NCI-H128 (cell line): ENCODE measurements around the gene CYBC1.

Experiments used
- DNase-seq: peaks from one replicate; lab custom pipeline; 2025; ENCODE audit not compliant: unreplicated experiment; lab: John Stamatoyannopoulos, UW

CYBC1 gene

GRCh38 chr17:82449131-82449882, 1.2 kb downstream of the CYBC1 start:
- DNase-seq: no peak

GRCh38 chr17:82447876-82448275, 2.7 kb downstream of the CYBC1 start:
- DNase-seq: no peak

DNA sequence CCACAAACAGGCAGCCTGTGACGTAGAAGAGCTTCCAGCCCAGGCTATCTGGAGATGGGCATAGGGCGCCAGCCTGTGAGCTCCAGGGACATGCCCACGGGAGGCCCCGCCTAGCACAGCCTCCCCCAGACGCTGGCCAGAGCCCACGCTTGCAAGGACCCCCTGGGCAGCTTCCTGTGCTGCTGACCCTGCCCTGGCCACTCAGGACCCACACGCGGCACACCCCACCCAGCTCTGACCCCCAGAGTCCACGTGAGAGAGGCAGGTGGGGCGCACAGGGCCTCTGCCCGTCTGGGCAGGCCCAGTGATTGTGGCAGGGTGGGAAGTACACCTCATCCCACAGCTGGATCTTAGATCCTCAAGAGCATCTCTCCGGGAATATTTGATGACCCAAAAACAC, 3.9 kb downstream of the CYBC1 start:
- DNase-seq: no peak

- no peak for DNase-seq
These were observed 4.4 kb downstream of the CYBC1 start for GRCh38 chr17:82446124-82446523.

GRCh38 chr17:82445542-82445941, 5.0 kb downstream of the CYBC1 start:
- DNase-seq: no peak

- no peak for DNase-seq
These were observed 5.5 kb downstream of the CYBC1 start for GRCh38 chr17:82444941-82445521.

DNA sequence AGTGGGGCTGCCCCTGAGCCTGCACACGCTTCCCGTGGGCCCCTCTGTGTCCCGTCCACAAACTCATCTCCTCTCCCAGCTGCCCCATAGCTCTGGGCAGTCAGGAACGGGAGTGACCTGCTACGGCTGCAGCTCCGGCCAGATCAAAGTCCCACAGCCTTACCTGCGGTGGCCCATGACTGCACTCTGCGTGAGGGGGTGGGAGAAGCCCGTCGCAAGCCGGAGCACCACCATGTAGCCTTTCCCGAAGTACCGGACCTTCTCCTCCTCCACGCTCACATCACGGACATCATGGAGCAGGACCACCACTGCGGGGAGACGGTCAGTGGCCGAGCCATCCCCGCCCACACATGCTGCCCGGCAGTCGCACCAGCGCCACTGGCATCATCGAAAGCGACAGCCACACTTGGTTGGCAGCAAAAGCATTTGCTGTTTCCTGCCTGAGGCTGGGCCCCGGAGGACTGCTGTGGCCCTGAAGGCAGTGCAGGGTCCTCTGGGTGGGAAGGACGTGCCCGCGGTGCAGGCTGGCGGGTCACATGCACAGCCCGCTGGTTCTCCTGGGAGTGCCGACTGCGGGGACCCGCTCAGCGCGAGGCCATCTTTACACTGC, 6.2 kb downstream of the CYBC1 start:
- no peak for DNase-seq

- no peak for DNase-seq
These were observed 6.9 kb downstream of the CYBC1 start for GRCh38 chr17:82443465-82444283.

DNA sequence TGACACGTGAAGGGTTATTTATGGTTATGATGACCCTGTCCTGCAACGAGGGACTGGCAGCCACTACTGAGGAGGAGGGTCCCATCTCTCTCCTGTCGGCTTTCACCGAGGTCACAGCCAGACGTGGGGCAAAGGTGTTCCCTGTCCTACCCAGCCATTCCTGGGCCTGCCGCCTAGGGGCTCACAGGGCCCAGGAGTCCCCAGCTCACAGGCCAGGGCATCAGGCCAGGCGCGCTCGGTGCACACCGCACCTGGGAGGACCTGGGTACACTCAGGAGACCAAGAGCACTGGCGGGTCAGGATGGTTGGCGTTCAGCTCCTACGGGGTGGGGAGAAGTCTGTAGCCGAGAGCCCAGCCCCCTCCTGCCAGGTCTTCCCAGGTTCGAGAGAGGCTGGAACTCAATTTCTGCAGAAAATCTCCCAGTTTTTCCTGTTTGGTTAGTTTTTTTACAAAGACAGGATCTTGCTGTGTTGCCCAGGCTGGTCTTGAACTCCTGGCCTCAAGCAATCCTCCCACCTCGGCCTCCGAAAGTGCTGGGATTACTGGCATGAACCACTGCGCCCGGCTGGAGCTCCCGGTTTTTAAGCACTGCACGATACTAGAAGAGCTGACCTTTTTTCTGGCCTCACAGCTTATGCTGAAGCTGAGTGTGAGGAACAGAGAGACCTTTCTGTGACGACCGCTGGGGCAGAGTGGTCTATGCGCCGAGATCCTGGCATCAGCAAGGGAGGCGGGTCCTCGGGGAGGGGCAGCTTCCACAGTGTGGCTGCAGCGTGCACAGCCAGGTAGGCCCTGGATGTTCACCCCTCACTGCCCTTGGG, 7.7 kb downstream of the CYBC1 start:
- no peak for DNase-seq

DNA sequence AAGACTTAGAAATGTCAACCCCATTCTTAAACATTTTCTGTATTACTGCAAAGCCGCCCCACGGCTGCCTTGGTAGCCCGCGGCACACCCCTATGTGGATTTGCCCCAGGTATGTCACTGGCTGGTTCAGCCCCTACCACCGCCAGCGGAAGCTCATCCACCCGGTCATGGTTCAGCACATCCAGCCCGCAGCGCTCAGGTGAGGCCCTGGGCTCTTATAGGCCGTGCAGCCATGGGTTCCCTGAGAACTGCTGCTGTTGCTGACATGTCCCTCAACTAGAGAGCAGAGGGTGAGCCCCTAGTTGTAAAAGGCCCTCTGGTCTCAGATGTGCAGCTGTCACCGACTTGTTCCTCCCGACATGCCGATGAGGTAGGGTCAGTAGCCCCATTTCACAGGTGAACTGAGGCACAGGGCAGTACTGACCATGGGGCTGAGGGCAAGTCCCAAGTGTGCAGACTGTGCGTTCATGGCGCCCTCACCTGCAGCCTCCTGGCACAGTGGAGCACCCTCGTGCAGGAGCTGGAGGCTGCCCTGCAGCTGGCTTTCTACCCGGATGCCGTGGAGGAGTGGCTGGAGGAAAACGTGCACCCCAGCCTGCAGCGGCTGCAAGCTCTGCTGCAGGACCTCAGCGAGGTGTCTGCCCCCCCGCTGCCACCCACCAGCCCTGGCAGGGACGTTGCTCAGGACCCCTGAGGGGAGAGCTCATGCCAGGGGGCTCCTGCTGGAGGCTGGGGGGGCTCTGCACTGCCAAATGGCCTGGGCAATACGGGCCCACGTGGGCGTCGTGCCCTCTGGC, 8.7 kb downstream of the CYBC1 start:
- DNase-seq: no peak

DNA sequence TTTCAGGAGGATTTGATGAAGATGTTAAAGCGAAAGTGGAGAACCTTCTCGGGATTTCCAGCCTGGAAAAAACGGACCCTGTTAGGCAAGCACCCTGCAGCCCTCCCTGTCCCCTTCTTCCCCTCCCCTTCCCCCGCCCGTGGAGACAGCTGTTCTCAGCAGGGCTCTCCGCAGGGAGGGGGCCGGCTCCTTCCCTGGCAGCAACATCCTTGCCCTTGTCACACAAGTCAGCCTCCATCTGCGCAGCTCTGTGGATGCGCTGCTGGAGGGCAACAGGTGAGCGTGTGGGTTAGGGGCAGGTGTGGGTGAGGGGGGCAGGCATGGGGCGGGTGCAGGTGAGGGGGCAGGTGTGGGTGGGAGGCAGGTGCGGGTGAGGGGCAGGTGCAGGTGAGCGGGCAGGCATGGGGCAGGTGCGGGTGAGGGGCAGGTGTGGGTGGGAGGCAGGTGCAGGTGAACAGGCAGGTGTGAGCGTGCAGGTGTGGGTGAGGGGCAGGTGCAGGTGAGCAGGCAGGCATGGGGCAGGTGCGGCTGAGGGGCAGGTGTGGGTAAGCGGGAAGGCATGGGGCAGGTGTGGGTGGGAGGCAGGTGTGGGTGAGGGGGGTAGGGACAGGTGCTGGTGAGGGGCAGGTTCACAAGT, 9.4 kb downstream of the CYBC1 start:
- DNase-seq: no peak

DNA sequence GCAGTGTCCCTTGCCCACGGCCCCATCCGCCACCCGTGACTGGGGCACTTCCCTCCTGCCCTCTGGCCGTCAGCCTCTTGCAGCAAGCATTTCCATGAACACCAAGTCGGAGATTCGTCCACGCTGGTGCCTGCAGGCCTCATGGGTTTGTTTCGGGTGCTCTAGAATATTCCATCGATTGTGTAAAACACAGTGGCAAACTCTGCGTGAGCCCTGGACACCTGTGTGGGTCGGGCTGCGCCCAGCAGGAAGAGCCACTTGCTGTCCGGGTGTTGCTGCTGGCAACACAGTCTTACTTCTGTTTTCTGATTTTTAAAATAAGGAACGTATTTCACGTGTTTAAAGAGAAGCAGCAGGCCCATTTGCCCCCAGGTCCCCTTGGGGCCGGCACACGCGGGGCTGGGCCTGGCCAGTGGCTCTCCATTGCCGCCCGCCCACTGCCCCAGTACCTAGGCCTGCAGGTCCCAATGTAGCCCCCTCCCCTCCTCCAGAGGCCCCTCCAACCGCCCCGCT, 10.0 kb downstream of the CYBC1 start:
- no peak for DNase-seq

DNA sequence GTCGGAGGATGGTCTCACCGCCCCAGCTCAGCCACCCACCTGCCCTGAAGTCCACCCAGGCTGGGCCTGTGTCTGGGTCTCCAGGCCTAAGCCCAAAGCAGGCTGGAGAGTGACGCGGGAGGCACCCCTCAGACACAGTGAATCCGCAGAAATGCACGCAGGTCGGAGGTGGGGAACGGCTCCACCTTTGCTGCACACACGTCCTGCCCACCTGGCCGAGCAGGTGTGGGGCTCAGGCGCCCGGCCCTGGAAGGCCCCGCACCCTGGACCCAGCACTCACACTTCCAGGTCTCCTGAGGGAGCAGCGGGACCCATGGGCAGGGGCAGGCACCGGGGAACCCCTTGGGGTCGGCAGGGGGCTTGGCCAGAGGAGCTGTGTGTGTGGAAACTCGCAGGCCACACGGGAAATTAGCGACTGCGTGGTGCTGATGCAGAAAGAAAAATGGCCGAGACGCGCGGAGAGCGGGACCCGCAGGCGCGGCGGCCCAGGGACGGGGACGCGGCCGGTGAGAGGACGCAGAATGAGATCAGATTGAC, 10.7 kb downstream of the CYBC1 start:
- DNase-seq: no peak

- no peak for DNase-seq
These were observed 11.2 kb downstream of the CYBC1 start for GRCh38 chr17:82439194-82439828.

DNA sequence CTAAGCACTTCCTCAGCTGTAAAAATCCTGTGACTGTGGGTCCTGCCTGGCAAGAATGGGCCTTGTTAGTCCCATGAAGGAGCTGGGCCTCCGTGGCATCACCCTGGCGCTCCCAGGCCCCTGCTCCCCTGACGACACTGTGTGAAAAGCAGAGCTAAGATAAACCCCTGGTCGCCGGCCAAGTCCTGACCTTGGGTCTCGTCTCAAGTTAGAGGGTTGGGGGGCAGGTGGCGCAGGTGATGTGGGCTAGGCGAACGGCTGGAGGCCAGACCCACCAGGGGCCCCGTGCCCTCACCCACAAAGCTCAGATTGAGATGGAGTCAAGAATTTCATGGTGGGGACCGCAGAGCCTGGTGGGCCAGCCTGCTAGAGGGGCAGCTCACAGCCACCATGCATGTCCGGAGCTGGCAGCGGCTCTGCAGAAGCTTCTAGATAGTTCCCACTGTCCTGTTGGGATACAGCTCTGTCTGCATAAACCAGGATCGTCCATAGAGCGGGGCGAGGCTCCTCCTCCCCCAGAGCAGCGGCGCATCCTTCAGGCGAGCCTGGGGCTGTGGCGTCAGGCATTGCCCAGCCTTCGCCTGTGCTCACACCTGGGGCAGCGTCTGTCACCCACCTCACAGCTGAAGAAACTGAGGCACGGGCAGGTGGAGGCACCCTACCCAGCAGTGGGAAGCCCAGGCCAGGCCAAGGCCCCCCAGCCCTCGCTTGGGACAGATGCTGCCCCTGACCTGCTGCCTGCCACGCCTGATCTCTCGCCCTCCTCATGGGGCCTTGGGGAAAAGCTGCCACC, 12.0 kb downstream of the CYBC1 start:
- no peak for DNase-seq

GRCh38 chr17:82437325-82437668, 13.3 kb downstream of the CYBC1 start:
- no peak for DNase-seq

GRCh38 chr17:82436601-82437324, 13.8 kb downstream of the CYBC1 start:
- DNase-seq: no peak
